ENCODE measurements around the gene VTI1B. TPM values are rescaled to one million over a fixed set of nuclear protein-coding genes. Genes with fewer than 3 reads are reported as not detected.

Gene VTI1B
- total RNA-seq, 1 donor from 2014 or later = 69.8 TPM

DNA sequence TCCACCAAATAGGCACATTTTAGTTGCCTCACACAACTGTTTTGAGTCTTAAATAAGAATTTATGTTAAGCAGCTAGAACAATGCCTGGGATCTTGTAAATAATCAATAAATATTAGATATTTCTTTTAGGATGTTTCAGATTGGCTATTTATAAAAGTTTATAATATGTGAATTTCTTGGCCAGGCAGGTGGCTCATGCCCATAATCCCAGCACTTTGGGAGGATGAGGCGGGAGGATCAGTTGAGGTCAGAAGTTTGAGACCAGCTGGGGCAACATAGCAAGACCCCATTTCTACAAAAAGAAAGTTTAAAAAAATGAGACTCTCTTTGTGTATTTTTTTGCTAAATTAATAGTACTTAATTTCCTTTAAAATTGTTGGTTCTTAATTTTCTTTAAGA lies 33.0 kb downstream of the VTI1B start:
- no peaks in the 10 kb centered on the region for H3F3A ChIP-seq (ENCODE audit: low read depth)
- Mint-ChIP-seq H3K9me3 (no peaks in the 10 kb centered on the region), H3K4me3 (no peak overlapping the region), H3K27me3 (ENCODE audit: insufficient read depth, low read depth) (peaks cover 2% of the 10 kb centered on the region), H3K4me1 (no peaks in the 10 kb centered on the region), H3K27ac (no peak overlapping the region), H3K36me3 (peaks cover 5% of the 10 kb centered on the region)
- no peaks in the 10 kb centered on the region for H3K9me3 ChIP-seq (ENCODE audit: low read depth)
- no peak overlapping the region for H3K4me2 ChIP-seq
- no peak for DNase-seq (ENCODE audit: low spot score)
- H4K20me1 ChIP-seq (ENCODE audit: low read depth) = peaks cover 2% of the 10 kb centered on the region
- H3K4me3 ChIP-seq = no peak overlapping the region
- no peak overlapping the region for H2AFZ ChIP-seq (replicated peaks)
- TF ChIP-seq EZH2phosphoT487 (IDR thresholded peaks at IDR 0.05) (no peak), CTCF (IDR thresholded peaks at IDR 0.05) (no peak), EZH2 (IDR thresholded peaks at IDR 0.05) (no peak)
- H3K27ac ChIP-seq = no peak overlapping the region
- H3K4me1 ChIP-seq = no peaks in the 10 kb centered on the region
- H3K9ac ChIP-seq = no peak overlapping the region
- H3K79me2 ChIP-seq (ENCODE audit: low read depth) = peaks cover 5% of the 10 kb centered on the region
- peaks cover 2% of the 10 kb centered on the region for H3K36me3 ChIP-seq
- no peaks in the 10 kb centered on the region for H3K27me3 ChIP-seq

DNA sequence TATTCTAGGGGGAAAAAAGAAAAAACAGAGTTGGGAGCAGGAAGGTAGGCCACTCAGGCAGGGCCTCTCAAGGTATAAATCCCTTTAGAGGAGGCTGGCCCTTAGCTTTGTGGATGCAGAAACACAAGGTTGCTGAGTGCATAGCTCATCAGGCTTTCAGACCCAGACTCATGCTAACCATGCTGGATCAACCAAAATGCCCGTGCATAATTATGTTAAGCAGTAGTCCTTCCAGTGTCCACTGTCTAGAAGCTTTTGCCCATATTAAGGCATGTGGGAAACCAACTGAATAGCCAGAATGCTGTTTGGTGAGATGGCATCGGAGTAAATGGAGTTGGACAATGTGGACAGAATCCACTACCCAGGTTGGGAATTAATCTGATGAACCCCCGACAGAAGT lies 35.8 kb downstream of the VTI1B start:
- H3K27me3 Mint-ChIP-seq (ENCODE audit: insufficient read depth, low read depth) = peaks cover 2% of the 10 kb centered on the region
- Histone ChIP-seq H3K4me3 (no peak overlapping the region), H4K20me1 (ENCODE audit: low read depth) (peaks cover 2% of the 10 kb centered on the region), H3K4me2 (no peak overlapping the region), H3K27me3 (no peaks in the 10 kb centered on the region), H3K79me2 (ENCODE audit: low read depth) (peaks cover 5% of the 10 kb centered on the region), H3K27ac (no peak overlapping the region), H3K9me3 (ENCODE audit: low read depth) (no peaks in the 10 kb centered on the region), H3K9ac (no peak overlapping the region), H3F3A (ENCODE audit: low read depth) (no peaks in the 10 kb centered on the region), H3K36me3 (no peaks in the 10 kb centered on the region), H2AFZ (replicated peaks) (no peak overlapping the region), H3K4me1 (no peaks in the 10 kb centered on the region)
- no peak for DNase-seq (ENCODE audit: low spot score)
- TF ChIP-seq CTCF (IDR thresholded peaks at IDR 0.05) = no peak
- no peak for TF ChIP-seq EZH2phosphoT487 (IDR thresholded peaks at IDR 0.05)
- no peak for TF ChIP-seq EZH2 (IDR thresholded peaks at IDR 0.05)
- no peaks in the 10 kb centered on the region for H3K4me1 Mint-ChIP-seq
- no peaks in the 10 kb centered on the region for H3K9me3 Mint-ChIP-seq
- peaks cover 2% of the 10 kb centered on the region for H3K36me3 Mint-ChIP-seq
- H3K27ac Mint-ChIP-seq = no peak overlapping the region
- no peak overlapping the region for H3K4me3 Mint-ChIP-seq

DNA sequence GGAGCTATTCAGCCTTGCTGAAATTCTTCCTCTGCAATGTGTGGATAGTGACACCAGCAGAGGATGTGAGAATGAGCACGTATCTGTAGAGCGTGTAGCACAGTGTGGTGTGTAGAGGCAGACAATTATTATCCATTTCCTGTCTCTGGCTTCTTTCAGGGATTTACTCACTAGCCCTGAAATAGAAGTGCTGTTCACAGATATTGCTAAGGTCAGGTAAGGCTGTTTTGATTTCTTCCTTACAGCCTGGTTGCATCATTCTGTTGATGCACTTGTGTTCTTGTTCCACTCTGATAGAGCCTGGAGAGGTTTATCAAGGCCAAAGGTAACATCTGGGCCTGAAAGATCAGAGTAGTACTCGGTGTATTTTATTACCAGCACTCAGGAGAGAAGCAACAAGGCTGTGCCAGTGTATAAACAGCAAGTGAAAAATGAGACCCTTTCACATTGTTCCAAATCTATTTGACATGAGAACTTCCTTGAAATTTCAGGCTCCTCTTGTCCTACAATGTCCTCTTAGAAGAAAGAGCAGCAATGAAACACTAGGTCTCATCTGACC lies 38.0 kb downstream of the VTI1B start:
- H3K4me2 ChIP-seq = no peak overlapping the region
- H3K9me3 ChIP-seq (ENCODE audit: low read depth) = no peaks in the 10 kb centered on the region
- Mint-ChIP-seq H3K27me3 (ENCODE audit: insufficient read depth, low read depth) (no peaks in the 10 kb centered on the region), H3K36me3 (peaks cover 11% of the 10 kb centered on the region), H3K4me1 (no peaks in the 10 kb centered on the region), H3K27ac (no peak overlapping the region), H3K4me3 (no peak overlapping the region), H3K9me3 (no peaks in the 10 kb centered on the region)
- no peak overlapping the region for H3K27ac ChIP-seq
- H3K27me3 ChIP-seq = no peaks in the 10 kb centered on the region
- no peaks in the 10 kb centered on the region for H3K4me1 ChIP-seq
- TF ChIP-seq EZH2 (IDR thresholded peaks at IDR 0.05) = no peak
- TF ChIP-seq EZH2phosphoT487 (IDR thresholded peaks at IDR 0.05) = no peak
- TF ChIP-seq CTCF (IDR thresholded peaks at IDR 0.05) = no peak
- H3K36me3 ChIP-seq = no peaks in the 10 kb centered on the region
- no peak for DNase-seq (ENCODE audit: low spot score)
- no peak overlapping the region for H3K9ac ChIP-seq
- no peak overlapping the region for H3K4me3 ChIP-seq
- no peak overlapping the region for H2AFZ ChIP-seq (replicated peaks)
- H3K79me2 ChIP-seq (ENCODE audit: low read depth) = peaks cover 3% of the 10 kb centered on the region
- H4K20me1 ChIP-seq (ENCODE audit: low read depth) = no peaks in the 10 kb centered on the region
- H3F3A ChIP-seq (ENCODE audit: low read depth) = no peaks in the 10 kb centered on the region

All from neural progenitor cell (in vitro differentiated cells).